GM21576 (cell line): Measurements from ENCODE around the gene ZNF846.
"Not testable (repeated sequence)": the region's sequence is repeated elsewhere in the genome, so short reads cannot be mapped to it uniquely, and the experiment has no call there.

Experiments
- ATAC-seq: cut with Tn5 transposase; IDR thresholded peaks from one replicate; pipeline ENCODE4 v1.9.1; 2021; ENCODE audit warnings: mild to moderate bottlenecking, moderate library complexity; ENCODE audit not compliant: unreplicated experiment

ZNF846 gene

GRCh38 chr19:9768175-9769112, at the start of gene ZNF846:
TSS of gene ZNF846 (minus strand) at chr19:9768738. CDS start at chr19:9764950, 3,788 bp downstream.
- peak; percentile 90 for ATAC-seq

DNA sequence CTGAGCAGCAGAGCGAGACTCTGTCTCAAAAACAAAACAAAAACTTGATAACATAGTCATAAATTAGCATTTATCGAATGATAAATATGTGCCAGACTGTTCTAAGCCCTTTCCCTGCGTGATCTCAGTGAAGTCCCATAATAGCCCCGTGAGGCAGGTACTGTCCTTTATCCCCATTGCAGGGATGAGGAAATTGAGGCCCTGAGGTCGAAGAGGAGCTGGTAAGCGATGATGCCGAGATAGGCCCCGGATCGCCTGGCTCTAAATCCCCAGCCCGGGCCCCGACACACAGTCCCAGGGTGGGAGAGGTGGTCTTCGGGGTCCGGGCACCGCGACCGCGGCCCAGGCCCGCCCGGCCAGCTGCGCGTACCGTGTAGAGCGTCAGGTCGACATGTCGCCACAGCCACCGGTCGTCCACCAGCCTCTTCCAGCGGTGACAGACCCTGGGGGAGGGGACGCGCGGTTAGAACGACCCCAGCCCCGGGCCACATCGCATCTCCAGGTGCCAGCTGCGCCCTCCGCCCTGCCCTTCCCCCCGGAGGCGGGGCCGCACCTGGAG, 49.7 kb upstream of the ZNF846 start:
- ATAC-seq = no peak

GRCh38 chr19:9811139-9811538, 42.6 kb upstream of the ZNF846 start:
- no peak for ATAC-seq

DNA sequence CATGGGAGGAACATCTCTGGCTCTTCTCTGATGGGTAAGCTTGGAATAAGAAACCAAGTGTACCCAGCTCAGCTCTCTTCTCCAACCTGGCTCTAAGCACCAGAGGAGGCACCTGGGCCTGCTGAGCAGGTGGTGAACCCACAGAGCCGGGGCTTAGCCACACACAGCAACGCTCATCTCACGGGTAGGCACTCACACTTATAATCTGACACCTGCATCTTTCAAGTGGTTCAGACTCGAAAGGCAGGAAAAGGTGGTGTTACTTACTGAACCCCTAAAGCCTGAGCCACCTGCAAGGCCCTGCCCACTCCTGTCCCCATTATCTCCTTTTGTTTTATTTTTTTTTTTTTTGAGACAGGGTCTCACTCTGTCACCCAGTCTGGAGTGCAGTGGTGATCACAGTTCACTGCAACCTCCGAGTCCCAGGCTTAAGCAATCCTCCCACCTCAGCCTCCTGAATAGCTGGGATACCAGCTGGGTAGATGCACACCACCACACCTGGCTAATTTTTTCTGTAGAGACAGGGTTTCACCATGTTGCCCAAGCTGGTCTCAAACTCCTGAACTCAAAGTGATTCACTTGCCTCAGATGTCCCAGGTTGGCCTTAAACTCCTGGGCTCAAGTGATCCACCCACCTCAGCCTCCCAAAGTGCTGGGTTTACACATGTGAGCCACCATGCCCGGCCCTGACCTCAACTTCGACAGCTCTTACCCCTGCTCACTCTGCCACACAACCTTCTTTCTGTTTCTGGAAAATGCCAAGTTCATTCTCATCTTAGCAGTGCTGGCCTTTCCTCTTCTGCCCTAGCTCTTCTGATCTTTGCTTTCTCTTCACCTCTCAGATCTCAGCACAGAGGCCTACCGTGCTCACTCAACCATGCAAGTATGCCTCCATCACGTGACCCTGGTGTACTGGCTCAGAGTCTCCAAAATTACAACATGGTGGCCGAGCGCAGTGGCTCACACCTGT, 40.6 kb upstream of the ZNF846 start:
- ATAC-seq = no peak

GRCh38 chr19:9806803-9807202, 38.3 kb upstream of the ZNF846 start:
- ATAC-seq = no peak

GRCh38 chr19:9801976-9802375, 33.4 kb upstream of the ZNF846 start:
- ATAC-seq = no peak

- ATAC-seq = no peak
Observed at GRCh38 chr19:9799162-9799561, 30.6 kb upstream of the ZNF846 start.

GRCh38 chr19:9797871-9798270, 29.3 kb upstream of the ZNF846 start:
- ATAC-seq = no peak

GRCh38 chr19:9796113-9796773, 27.7 kb upstream of the ZNF846 start:
- no peak for ATAC-seq

GRCh38 chr19:9793071-9793591, 24.6 kb upstream of the ZNF846 start:
- no peak for ATAC-seq

DNA sequence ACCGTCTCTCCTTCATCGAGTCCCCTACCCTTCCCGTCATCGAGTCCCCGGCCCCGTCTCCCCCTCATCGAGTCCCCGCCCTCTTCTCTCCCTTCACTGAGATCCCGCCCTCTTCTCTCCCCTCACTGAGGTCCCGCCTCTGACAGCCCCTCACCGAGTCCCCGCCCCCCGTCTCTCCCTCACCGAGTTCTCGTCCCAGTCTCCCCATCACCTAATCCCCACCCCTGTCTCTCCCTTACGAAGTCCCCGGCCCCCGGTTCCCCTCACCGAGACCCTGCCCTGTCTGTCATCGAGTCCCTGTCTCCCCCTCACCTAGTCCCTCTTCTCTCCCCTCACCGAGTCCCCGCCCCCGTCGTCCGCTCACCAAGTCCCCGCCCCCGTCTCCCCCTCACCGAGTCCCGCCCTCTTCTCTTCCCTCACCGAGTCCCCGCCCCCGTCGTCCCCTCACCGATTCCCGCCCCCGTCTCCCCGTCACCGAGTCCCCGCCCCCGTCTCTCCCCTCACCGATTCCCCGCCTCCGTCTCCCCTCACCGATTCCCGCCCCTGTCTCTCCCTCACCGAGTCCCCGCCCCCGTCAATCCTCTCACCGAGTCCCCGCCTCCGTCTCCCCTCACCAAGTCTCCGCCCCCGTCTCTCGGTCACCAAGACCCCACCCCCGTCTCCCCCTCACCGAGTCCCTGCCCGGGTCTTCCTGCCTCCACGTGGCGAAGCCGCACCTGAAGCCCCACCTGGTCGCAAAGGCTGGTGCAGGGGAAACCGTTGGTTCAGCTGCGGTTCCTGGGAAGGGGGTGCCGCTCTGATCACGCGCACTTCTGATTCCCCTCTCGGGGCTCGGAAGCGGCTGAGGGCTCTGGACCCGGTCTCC, 23.9 kb upstream of the ZNF846 start:
- peak; percentile 39 for ATAC-seq

GRCh38 chr19:9791552-9792205, 23.1 kb upstream of the ZNF846 start:
- ATAC-seq = peak; percentile 36

DNA sequence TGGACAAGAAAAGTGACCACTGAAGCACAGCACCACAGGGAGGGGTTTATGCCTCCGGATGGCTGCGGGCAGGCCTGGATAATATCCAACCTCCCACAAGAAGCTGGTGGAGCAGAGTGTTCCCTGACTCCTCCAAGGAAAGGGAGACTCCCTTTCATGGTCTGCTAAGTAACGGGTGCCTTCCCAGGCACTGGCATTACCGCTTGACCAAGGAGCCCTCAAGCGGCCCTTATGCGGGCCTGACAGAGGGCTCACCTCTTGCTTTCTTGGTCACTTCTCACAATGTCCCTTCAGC, 22.5 kb upstream of the ZNF846 start:
- ATAC-seq = not testable (repeated sequence)

DNA sequence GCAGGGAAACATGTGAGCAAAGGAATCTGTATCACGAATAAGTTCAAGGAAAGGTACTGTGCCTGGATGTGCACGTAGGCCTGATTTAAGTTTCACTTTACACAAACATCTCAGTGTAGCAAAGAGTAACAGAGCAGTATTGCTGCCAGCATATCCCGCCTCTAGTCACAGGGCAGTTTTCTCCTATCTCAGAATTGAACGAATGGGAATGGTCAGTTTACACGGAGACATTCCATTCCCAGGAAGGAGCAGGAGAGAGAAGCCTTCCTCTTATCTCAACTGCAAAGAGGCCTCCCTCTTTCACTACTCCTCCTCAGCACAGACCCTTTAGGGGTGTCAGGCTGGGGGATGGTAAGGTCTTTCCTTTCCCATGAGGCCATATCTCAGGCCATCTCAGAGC, 21.0 kb upstream of the ZNF846 start:
- ATAC-seq = not testable (repeated sequence)

DNA sequence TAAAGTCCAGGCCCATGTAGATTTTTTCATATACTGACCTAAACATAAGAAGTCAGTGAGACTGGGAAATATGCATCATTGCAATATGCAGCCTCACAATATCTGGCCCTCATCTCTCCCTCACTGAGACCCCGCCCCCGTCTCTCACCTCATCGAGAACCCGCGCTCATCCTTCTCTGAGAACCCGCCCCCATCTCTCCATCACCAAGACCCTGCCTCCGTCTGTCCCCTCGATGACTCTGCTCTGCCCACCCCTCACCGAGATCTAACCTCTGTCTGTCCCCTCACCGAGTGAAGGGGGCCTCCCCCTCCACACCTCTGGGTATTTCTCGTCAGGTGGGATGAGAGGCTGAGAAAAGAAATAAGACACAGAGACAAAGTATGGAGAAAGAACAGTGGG, 20.5 kb upstream of the ZNF846 start:
- no peak for ATAC-seq

GRCh38 chr19:9788604-9789003, 20.1 kb upstream of the ZNF846 start:
- not testable (repeated sequence) for ATAC-seq

GRCh38 chr19:9786819-9787218, 18.3 kb upstream of the ZNF846 start:
- ATAC-seq = no peak

- ATAC-seq = no peak
Observed at GRCh38 chr19:9786342-9786741, 17.8 kb upstream of the ZNF846 start.
